Hematopoietic multipotent progenitor cell (in vitro differentiated cells): Measurements from ENCODE around the gene EDIL3. TPM values are rescaled to one million over a fixed set of nuclear protein-coding genes. Genes with fewer than 3 reads are reported as not detected.
"Not testable (repeated sequence)": the region's sequence is repeated elsewhere in the genome, so short reads cannot be mapped to it uniquely, and the experiment has no call there.

Experiments
- DNase-seq, 3 donors: peaks; one replicate each; pipeline ENCODE4 v3.0.0-alpha.2; 2011 to 2015; ENCODE audit warnings: low read depth in 2 of 3, low spot score in 2 of 3
- total RNA-seq: library from RNA; depleted of rRNA; stranded (reverse); fragments of >200 nt; gene quantifications from one replicate; pipeline ENCODE4 v1.2.3, GENCODE V29; 2012

EDIL3 gene
- total RNA-seq, 1 donor = under 0.01 TPM

DNA sequence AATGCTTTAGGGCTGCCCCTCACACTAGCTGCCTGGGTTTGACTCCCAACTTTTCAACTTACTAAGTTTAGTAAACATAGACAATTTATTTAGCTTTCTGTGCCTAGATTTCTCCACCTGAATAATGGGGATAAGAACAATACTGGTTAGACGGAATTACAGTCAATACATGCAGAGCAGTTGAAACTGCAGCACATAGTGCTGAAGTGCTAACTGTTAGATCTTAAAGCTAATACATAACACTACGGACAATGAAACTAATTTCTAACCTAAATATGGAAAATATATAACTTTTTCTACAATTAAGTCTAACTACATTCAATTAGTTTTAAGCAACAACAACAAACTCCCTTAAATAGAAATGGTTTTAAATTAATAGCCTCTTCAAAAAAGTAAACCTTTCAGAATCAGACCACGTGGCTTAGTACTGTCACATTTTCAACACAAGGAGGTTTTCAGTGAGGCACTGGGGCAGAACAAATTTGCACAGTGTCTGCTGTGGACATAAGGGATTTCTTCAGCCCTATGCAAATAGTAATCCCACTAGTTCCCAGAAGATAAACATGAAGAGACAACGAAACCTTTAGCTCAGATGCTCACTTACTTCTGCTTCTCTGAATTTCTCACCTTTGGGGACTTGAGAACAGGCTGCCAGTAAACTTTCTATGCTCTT is 293.4 kb downstream of the EDIL3 start:
- DNase-seq = no peak

- no peak for DNase-seq
Measured at GRCh38 chr5:84088996-84089395, 295.7 kb downstream of the EDIL3 start.

- no peak for DNase-seq
Measured at GRCh38 chr5:84086511-84086910, 298.2 kb downstream of the EDIL3 start.

DNA sequence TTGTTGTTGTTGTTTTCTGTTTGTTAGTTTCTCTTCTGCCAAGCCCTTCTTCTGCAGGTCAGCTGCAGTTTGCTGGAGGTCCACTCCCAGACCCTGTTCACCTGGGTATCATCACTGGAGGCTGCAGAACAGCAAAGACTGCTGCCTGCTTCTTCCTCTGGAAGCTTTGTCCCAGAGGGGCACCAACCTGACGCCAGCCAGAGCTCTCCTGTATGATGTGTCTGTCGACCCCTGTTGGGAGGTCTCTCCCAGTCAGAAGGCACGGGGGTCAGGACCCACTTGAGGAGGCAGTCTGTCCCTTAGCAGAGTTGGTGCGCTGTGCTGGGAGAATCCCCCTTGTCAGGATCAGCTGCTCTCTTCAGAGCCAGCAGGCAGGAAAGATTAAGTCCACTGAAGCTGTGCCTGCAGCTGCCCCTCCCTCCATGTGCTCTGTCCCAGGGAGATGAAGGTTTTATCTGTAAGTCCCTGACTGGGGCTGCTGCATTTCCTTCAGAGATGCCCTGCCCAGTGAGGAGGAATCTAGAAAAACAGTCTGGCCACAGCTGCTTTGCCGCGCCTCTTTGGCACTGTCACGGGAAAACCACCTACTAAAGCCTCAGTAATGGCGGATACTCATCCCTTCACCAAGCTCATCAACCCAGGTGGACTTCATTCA is 299.2 kb downstream of the EDIL3 start:
- no peak for DNase-seq

DNA sequence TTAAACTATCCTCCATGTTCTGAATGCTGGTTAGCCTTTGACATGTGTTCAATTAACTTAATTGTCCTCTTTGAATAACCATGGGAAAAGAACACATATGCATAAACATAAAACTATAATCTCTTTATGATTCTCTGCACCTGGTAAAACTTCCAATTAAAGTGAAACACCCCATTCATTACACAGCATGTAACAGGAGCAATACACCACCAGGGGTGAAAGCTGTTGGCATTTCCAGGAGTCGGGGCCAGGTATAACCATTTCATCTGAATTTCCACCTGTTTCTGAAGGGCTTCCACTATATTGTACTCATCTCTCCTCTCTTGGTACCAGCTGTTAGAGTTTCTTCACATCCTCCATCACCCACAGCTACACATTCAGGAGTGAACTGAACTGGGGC is 303.8 kb downstream of the EDIL3 start:
- DNase-seq = no peak

GRCh38 chr5:84072339-84072738 is 312.3 kb downstream of the EDIL3 start:
- no peak for DNase-seq

- DNase-seq = no peak
Measured at GRCh38 chr5:84069608-84070179, 315.0 kb downstream of the EDIL3 start.

DNA sequence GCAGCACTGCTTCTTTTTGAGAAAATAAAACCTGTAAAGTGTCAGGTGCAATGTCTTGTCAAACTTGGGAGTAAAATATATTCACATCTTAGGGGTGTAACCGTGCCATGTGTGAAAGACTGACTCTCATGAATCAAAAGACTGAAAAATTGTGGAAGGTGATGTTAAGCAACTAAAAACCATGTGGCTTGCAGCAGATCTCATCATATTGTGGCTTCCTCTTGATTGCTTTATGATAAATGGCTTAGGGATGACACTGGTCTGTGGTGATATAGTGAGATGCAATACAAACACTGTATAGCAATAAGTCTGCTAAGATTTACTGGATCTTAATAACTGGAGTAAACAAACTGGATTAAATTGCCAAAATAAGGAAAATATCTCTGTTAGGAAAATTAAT is 321.6 kb downstream of the EDIL3 start:
- DNase-seq = no peak

DNA sequence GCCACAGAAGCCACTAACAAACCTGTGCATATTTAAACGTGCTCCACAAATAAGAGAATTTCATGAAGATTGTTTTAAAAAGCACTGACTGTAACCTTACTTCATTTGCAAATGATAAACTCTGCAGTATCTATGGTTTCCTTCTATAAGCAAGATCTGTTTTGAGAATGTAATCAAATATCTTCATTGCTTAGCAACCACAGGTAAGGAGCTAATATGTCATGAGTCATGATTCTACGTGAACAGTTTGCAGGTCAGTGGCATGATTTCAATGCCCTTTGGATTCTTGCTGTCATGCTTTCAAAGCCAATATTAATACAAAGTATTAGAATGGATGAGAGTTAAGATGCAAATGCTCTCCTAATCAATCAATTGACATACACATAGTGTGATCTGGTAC is 325.0 kb downstream of the EDIL3 start:
- no peak for DNase-seq

DNA sequence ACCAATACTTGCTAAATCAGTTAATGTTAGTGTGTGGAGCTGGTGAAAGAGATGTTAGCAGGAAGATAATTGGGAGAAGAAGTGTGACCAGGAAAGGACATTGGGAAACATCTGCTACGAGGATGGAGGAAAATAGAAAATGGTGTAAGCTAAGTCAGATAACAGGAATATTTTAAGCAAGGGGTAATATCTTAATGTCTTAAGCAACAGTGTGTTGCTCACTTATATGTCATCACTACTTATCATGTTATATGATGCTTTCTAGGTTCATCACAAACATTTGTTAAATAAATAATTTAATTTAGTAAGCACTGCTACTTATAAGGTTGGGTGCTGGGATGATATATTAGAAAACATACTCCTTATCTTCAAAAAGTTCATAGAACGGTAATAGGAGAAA is 326.1 kb downstream of the EDIL3 start:
- DNase-seq = no peak

GRCh38 chr5:84057211-84057610 is 327.5 kb downstream of the EDIL3 start:
- DNase-seq = no peak

GRCh38 chr5:84045964-84046363 is 338.7 kb downstream of the EDIL3 start:
- DNase-seq = no peak

DNA sequence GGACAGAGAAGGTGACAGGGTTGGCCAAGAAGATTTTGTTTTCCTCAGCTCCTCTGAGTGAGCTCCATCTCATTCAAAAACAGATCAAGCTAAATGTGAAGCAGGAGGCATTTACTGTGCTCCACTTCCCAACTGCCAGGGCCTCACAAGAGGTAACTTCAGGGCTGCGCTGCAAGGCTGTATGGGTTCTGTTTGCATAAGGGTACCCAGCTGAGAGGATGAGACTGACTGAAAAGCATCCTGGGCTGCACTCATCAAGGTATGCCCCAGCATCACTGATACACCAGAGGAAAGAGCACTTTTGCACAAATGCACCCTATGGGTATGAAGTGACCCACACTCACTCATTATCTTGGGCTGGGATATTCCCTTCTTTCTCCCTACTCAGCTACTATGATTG is 347.8 kb downstream of the EDIL3 start:
- DNase-seq = no peak

GRCh38 chr5:84032324-84032723 is 352.4 kb downstream of the EDIL3 start:
- DNase-seq = no peak

DNA sequence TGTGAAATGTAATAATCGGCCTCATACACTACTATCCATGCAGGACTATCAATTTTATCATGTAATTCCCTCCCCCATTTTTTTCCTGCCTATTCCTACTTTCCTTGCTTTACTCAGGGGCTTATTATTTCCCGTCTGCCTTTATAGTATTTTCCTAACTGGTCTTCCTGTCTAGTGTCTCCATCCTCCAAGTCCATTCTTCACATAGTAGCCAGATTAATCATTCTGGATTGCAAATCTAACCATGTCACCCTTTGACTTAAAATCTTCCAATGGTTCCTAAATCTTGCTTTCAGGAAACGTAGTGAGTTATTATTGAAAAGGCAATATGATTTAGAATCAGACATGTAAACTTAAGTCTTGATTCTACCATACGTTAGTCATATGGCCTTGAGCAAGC is 356.6 kb downstream of the EDIL3 start:
- DNase-seq = no peak

GRCh38 chr5:84018521-84018920 is 366.2 kb downstream of the EDIL3 start:
- DNase-seq = not testable (repeated sequence)

- no peak for DNase-seq
Measured at GRCh38 chr5:84017523-84018172, 367.0 kb downstream of the EDIL3 start.

GRCh38 chr5:84016085-84016484 is 368.6 kb downstream of the EDIL3 start:
- DNase-seq = no peak

DNA sequence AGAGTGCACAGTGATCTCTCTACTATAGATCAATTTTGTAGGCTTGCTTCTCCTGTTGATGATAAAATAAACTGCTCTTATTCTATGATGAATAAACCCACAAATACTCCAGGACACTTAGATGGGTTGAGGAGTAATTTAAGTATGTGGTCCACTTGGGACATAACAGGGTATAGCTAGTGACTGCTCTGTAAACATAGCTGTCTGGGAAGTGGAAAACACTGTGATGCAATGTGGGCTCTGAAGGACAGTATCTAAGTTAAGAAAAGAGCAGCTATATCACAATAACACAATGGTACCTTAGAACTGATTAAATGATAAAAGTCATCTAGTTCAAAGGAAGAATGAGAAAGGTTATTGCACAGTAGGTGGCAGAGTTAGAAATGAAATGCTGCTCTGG is 369.7 kb downstream of the EDIL3 start:
- no peak for DNase-seq

DNA sequence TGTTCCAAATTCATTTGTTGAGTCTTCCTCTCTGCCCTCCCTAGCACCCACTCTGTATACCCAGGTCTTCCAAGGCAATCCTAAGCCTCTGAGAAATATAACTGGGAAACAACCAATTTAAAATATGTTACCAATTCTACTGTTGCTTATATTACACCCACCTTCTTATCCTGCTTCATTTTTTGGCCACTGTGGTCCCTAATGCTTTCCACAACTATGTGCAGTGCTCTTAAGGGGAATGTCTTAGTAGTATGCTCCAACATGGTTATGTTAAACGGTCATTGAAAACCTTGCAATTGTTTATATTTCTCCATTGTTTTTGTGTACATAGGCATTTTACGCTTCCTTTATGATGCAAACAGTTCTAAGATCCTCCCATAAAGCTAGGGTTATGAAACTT is 390.9 kb downstream of the EDIL3 start:
- DNase-seq = no peak

GRCh38 chr5:83991566-83992224 is 393.0 kb downstream of the EDIL3 start:
- DNase-seq = no peak
